HG02588 (cell line): ENCODE results near the gene TOMM6.
A peak's percentile ranks its signal among the peaks of the same experiment; 100 is the strongest.
"Not testable (repeated sequence)": the region's sequence is repeated elsewhere in the genome, so short reads cannot be mapped to it uniquely, and the experiment has no call there.

Experiments used
- ATAC-seq: cut with Tn5 transposase; IDR thresholded peaks from one replicate; pipeline ENCODE4 v1.9.1; 2021; ENCODE audit warnings: mild to moderate bottlenecking, moderate library complexity; ENCODE audit not compliant: unreplicated experiment

TOMM6 gene

DNA sequence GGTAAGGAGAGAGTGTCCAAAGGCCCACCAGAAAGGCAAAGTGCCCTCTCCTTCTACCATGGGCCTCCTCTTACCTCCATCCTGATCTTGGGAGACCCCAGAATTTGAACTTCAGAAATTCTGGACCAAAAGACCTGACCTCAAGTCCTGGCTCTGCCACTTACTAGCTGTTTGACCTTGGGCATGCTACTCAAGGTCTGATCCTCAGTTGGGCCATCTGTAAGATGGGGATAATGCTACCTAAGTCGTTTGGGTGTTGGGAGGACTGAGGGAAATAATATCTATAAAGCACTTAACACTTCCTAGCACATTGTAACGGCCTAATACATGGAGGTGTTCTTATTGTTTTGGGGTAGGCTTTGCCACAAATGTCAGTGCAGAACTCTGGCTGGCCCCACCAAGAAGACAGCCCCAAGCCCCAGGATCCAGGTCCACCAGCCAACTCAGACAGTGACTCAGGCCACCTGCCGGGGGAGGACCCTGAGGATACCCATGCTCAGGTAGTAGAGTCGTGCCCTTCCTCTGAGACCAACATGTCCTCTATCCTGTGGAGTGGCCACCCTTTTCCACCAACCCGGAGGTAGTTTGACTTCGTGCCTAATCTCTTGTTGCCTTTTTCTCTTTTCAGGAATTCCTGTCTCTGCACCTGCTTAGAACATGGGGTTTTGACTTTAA is 4.3 kb upstream of the TOMM6 start:
- no peak for ATAC-seq

DNA sequence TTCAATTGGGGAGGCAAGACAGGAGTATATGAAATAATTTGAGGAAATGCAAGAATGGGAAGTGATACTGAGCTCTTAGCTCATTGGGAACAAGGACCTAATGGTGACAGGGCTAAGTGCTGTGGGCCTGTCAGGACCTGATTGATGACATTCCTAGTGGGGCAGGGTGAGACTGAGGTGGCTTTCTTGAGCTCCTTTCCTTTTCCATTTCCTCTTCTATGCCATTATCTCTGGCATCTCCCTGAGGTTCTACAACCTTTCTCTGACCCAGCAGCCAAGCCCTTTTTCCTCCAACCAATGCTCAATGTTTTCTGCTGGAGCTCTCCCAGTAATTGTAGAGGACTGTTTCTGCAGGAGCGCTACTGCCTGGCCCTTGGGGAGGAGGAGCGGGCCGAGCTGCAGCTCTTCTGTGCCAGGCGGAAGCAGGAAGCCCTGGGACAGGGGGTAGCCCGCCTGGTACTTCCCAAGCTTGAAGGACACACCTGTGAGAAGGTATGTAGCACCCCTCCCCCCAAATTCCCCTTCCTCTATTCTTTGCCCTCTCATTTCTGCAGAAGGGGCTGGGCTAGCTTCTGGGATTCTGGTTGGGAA is 2.8 kb upstream of the TOMM6 start:
- no peak for ATAC-seq

DNA sequence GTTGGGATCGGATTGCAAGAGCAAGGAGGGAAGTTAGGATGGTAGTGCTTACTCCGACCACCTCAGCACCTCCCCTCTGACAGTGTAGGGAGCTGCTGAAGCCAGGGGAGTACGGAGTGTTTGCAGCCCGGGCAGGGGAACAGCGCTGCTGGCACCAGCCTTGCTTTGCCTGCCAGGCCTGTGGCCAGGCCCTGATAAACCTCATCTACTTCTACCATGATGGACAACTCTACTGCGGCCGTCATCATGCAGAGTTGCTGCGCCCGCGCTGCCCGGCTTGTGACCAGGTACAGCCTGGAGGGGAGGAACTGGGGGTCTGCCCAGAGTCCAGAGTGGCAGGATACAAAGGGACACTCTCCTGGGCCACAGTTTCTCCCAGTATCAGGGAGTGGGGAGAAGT is 2.2 kb upstream of the TOMM6 start:
- ATAC-seq: no peak

DNA sequence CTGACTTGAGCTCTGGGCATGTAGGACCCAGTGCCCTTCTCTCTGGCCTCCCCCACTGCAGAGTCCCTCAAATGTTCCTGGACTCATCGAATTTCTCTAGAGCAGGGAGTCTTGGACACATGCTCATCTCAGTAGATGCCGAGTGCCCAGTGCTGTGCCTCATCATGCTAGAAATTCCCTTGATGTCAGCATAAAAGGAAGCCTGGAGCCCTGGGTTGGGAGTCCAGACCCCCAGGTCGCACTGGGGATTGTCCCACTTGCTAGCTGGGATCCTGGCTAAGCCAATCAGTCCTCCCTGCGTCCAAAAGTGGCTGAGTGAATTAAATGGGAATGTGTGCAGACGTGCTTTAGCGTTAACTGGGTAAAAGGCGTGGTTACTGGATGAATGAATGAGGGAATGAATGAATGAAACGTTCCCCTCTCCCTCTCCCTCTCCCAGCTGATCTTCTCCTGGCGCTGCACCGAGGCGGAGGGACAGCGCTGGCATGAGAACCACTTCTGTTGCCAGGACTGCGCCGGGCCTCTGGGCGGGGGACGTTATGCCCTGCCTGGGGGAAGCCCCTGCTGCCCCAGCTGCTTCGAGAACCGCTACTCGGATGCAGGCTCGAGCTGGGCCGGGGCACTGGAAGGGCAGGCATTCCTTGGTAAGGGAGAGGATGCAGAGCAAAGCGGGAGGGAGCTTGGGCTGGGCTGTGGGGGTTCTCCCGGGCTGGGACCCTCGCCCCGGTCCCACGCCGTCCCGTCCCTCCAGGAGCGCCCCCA is 1.6 kb upstream of the TOMM6 start:
- ATAC-seq: no peak

DNA sequence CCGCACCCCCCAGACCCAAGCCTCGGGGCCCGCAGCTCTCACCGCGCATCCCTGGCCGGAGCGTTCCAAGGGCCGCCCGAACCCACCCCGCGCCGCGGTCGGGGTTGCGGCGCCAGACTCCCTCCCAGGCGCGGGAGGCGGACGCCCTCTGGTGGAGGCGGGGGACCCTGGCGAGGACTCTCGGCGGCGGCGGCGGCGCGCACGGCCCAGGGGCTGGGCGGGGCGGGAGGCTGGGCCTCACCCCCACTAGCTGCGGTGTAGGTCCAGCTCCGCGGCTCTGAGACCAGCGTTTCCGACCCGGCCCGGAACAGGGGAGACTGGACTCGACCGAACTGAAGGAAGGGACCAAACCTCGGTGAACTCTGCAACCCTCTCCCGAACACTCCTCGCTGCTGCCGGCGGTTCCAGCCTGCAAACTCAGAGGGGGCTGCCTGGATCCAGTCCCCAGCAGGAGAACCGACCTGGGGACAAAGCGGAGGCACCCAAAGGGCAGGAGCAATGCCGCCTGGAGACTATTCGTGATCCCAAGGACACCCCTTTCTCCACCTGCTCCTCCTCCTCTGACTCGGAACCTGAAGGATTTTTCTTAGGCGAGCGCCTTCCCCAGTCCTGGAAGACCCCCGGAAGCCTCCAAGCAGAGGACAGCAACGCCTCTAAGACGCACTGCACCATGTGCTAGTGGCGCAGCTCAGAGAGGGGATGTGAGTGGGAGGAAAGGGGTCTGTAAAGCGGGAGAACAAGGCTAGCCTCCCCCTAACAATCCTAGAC is 859 bp upstream of the TOMM6 start:
- peak; percentile 62 for ATAC-seq

DNA sequence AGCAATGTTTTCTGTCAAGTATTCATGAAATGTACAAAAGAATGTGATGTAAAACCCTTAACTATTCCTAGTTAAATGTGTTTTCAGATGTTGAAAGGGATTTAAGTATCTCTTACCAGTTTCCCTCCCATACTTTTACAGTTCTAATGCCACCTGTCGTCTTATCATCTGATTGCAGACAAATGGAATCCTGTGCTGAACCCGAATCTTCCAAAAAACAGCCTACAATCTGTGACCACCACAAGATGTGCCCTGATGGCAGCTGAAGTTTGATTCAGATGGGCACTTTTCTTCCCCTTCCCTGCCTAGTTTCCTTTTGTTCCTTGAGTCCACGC is 1.9 kb downstream of the TOMM6 start:
- ATAC-seq: no peak

DNA sequence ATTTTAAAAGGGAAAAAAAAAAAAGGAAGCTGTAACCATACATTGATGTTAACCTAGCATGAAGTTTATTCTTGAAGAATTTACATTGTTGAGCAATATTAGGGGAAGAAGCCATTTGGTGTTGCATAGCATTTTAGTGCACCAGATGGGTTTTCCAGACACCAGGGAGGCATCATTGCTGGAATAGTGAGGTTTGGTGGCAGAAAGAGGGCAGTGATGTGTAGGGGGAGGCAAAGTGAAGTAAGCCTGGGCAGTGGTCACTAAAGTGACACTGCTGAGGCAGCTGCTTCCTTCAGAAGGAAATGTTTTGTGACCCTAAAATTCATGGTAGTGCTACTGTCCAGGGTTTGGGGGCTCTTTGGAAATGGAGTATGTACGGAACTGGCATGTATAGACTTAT is 2.6 kb downstream of the TOMM6 start:
- no peak for ATAC-seq

DNA sequence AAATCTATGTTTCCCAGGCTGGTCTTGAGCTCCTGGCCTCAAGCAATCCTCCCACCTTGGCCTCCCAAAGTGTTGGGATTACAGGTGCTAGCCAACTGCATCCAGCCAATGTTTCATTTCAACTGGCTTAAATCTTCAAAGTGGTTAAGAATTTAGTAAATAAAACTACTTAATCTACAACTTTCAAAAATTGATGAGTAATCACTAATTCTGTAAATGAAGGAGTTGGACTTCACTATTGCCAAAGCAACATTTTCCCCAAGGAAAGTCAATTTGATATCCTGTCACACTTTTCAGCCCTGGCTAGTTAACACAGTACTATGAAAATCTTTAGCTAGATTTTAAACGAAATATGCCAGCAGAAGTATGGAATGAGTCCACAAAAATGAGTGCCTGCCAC is 3.8 kb downstream of the TOMM6 start:
- ATAC-seq: no peak

DNA sequence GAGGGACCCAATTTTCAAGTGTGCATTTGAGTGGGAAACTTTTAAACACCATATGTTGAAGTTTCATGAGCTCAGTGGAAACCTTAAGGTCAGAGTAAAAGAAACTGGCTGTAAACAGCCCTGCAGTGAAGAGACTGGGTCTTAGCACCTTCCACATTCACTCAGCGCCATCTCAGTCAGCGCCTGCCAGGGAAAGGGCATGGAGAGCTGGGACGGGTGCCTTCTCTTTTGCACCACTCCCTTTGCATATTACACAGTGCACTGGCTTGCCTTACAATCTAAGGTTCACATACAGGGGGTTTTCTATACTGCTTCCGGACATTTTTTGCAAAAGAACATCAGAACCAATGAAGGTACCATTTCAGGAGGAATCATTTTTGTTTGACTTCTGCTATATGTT is 4.5 kb downstream of the TOMM6 start:
- no peak for ATAC-seq

DNA sequence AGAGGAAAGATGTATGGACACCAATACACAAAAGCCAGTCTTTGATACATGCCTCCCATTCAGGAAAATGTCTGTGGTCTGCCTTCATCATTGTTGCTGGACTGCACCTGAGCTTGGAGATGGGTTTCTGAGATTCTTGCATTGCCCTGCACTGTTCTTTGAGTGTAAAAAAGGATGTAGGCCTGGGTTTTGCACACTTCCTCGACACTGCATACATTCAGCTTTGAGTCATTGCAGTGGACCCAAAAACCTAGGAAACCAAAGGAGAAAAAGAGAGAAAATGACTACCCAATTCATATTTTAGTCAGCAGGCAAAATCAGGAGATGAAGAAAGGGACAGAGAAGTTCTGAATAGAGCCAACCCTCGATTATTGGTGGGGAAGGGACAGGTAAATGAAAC is 9.0 kb downstream of the TOMM6 start:
- no peak for ATAC-seq

DNA sequence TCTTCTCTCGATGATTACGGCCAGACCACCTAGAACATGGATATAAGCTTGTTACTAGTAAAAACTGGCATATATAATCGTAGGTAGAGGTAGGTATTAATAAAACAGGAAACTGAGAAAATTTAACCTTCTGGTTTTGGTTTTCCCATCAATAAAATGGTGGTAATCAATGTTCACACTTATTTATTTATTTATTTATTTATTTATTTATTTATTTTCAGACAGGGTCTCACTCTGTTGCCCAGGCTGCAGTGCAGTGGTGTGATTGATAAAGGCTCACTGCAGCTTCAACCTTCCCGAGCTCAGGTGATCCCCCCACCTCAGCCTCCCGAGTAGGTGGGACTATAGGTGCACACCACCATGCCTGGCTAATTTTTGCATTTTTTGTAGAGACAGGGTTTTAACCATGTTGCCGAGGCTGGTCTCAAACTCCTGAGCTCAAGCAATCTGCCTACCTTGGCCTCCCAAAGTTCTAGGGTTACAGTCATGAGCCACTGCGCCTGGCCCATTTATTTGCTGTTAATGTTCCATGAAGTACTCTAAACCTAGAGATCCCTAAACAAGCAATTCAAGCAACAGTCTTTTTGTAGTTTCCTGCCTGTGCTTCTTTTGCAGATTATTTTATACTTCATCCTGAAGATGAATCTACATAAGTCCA is 11.5 kb downstream of the TOMM6 start:
- ATAC-seq: no peak

DNA sequence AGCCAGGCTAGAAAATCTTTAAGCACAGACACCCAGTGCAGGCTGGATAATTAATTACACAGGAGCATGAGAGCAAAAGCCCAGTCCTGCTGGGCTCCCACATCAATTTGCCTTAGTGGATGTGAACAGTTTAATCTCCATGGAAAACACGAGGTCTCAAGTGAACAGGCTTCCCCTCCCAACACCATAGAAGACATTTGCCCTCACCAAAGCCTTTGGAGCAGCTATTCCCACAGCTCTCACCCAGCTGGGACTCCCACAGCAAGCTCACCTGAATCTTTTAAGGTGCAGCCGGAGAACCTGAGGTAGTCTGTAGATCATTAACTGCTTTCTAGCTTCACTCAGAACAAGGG is 12.0 kb downstream of the TOMM6 start:
- ATAC-seq: no peak

DNA sequence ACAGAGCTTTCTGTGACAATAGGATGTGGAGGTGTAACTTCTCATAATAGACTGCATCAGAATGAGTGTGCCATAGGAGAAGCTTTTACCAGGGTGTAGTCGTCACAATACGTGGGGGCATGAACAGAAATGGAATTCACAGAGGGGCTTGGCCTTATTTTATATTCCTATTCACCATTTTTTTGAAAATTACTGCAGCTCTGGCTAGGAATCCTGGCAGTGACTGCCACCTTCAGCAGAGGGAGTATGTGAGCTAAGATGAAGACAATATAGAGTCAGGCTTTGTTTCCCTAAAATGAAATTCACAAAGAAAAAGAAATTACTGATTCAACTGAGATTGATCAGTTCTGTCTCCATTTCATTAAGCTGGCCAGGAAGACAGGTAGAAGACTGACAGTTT is 13.9 kb downstream of the TOMM6 start:
- ATAC-seq: no peak

DNA sequence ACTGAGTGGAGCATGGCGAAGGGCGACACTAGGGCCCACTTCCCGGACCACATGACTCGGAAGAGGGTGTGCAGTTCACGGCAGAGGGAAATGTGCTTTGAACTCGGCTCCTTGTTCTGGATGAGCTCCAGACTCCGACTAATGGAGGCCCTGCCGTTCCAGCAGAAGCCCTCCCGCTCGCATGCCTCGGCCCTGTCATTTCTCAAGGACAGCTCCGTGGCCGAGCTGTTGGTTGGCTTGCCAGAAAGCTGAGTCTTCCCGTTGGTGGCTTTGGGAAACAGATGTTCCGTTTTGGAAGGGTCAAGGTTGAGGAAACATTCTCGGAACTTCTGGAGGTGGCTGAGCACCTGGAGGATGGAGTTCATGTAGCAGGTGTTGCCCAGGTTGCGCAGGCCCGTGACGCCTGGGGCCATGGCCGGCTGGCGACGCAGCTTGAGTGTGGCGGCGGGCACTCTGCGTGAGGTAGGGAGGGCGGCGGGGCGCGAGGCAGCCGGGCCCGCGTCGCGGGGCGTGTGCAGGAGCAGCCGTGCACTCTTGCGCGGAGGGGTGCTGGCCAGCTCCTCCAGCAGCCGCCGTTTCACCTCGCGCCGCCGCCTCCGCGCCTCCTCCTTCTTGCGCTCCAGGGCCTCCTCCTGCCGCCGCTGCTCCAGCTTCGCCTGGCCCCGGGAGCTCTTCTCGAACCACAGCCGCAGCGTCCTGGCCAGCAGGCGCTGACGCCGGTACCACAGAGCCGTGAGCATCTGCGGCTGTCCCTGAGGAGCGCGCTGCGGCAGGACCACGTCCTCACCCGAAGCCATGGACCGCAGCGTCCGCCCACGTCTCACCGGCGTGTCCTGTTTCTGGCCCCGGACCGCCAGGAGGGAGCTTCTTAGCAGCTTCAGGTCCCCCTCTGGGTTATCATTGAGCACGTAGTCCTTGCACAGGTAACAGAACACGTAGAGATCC is 18.6 kb downstream of the TOMM6 start:
- ATAC-seq: no peak

DNA sequence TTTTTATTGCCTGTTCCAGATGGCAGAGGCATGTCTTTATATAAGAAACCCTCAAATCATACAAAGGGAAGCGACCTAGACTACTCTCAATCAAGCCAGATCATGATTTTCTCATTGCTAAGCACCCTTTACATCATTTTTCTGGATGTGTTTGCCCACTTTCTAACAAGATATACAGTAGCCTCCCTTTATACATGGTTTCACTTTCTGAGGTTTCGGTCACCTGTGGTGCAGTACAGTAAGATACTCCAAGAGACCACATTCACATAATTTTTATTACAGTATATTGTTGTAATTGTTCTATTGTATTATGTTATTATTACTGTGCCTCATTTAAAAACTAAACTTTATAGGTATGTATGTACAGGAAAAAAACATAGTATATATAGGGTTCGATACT is 23.6 kb downstream of the TOMM6 start:
- ATAC-seq: no peak

DNA sequence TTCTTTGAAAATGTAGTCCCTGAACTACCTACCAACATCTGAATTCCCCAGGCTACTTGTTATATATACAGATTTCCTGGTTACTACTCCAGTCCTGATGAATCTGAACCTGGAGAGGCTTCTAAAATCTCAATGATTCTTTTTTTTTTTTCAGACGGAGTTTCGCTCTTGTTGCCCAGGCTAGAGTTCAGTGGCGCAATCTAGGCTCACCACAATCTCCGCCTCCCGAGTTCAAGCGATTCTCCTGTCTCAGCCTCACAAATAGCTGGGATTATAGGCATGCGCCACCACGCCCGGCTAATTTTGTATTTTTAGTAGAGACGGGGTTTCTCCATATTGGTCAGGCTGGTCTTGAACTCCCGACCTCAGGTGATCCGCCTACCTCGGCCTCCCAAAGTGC is 24.5 kb downstream of the TOMM6 start:
- ATAC-seq: not testable (repeated sequence)

DNA sequence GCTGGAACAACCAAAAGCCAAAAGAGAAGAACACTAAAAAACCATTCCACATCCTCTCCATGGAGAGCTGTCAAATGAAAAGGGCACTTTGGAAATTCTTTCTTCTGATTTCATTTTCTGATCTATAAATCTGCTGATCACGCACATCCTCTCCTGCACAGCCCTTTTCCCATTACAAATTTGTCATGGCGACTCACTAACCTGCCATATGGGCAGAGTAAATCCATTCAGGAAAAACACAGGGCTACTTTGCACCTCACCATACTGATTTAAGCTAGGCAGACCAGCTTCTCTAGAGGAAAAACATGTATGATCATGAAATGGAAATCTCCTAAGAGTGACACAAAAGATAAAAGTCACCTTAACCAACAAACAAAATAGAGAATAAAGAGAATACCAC is 26.0 kb downstream of the TOMM6 start:
- no peak for ATAC-seq

DNA sequence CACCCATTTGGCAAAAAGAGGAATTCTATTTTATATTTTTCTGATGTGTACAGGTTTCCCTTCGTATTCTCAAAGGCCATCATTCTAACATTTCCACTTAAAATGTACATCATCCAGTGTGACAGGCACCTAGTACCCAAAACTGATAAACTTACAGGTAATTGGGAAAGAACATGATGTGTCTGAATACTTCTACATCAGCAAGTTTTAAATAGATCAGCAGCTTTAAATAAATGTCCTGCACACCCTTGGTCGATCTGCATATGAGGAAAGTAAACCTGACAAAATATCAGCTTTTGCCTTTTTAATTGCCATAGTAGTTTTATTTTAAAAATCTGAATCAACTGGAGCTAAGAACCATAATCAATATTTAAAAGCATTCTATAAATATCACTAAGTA is 26.5 kb downstream of the TOMM6 start:
- no peak for ATAC-seq

DNA sequence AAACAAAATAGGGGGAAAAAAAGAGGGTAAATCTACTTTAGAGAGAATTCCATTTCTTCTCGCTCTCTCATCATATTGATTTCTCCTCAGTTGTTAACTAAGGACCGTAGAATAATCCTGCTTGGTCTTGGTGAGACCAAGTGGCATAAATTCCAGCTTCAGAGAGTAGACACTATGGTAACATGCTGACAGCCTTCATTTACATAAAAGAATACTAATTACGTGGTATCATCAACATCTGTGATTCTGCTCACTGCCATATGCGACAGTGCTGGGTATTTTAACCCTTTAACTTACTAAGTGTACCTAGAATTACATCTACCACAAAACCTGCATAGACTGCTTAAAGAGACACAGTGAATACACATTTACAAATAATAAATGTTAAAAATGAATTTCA is 27.1 kb downstream of the TOMM6 start:
- ATAC-seq: no peak

DNA sequence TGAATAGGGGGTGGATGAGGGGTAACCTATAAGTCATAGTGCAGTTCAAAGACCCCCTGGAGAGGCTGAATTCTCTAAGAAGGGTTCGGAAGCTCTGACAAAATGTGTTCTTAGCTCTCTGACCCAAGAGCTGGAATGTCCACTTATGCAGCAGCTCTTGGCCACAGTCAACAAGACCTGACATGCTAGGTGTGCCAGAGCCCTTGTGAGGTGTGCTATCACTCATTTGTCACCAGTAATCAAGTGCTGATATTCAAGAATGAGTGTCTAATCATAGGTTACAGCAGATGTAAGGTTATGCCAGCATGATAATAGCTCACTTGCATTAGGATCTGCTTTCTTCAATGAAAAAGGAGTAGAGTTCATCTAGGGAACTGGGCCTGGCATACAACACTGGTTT is 28.1 kb downstream of the TOMM6 start:
- no peak for ATAC-seq
